SHP77 treated with DMSO at 0.1 percent for 48 hours (cell line): Measurements from ENCODE around the gene TERB1.

Experiments
- DNase-seq: peaks from one replicate; lab custom pipeline; 2025; lab: John Stamatoyannopoulos, UW

TERB1 gene

GRCh38 chr16:66741950-66742808 lies 59.2 kb downstream of the TERB1 start:
- DNase-seq, result no peak

DNA sequence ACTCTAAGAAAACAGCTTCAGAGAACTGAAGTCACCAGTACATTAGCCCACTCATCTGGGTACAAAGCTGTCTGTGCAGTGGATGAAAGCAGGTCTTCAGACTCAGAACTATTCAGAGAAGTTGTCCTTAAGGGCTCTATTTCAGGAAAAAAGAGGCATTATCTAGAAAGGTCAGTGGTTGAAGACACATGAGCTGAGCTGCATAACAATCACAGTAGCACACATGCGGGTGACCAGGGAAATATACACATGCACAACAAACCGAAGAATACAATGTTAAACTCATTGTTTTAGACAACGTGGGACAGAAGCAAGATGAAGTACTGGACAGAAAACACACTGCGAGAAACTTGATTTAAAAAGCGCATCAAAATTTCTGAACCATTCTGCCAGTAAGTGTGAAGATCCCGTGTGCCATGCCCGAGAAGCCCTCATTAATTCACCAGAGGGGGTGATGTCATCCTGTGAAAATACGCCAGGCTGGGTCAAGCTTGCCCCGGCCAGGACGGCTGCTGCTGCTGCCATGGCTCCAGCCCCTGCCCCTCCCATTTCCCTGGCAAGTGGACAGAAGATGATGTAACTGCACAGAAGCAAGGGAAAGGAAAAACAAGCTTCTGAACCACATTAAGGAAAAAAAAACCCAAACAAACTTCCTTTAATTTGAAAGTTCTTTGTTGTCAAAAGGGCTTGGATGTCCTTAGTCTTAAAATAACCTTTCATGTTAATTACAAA lies 60.0 kb downstream of the TERB1 start:
- DNase-seq, result peak; percentile 14

DNA sequence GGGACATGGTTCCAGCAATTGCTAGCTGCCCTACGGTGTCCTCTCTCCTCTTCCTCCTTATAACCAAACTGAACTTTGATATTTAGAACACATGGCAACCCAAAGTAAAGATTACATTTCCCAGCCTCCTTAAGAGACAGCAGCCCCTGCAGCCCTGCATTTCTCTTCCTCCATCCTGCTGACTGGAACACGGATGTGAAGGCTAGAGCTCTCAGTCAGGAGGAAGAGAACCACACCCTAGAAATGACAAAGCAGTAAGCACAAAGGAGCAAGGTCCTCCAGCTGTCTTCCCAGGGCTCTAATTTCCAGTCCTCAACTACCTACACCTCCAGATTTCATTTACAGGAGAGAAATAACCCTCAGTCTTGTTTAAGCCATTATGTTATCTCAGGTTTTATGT lies 60.9 kb downstream of the TERB1 start:
- DNase-seq, result no peak

- peak; percentile 31 for DNase-seq
Observed at GRCh38 chr16:66740010-66740409, 61.4 kb downstream of the TERB1 start.

GRCh38 chr16:66735891-66736290 lies 65.5 kb downstream of the TERB1 start:
- DNase-seq, result no peak

DNA sequence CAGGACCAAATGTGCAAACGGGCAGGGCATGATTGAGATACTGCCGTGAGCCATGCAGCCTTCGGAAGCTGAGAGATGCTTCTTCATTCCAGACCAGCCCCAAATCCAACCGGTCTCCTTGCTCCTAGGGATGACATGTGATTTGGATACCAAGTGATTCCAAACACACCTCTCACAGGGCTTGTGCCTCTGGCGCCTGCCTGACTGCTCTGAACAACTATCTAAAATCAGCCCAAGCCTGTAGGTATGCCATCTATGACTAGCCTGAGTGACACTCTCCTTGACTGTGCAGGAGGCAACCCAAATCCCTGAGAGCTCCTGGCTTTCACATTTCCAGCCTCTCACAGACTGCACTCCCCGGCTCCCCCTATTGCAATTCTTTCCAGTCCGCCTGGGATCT lies 70.3 kb downstream of the TERB1 start:
- DNase-seq, result no peak

DNA sequence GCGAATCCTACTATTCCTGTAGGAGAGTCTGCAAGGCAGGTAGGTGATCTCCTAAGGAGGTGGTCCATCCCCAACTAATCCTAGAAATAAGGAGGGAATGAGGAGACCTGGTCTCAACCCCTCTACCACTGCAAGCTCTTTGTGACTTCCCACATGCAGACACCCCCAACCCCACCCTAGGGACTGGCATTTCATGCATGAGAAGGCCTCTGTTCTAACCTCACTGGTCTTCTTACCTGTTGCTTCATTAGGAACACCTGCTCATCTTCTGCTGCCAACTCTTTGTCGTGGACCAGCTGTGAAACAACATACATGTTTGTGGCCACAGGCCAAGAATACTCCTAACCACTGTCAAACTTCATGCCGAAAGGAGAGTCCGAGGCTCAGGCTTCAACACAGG lies 72.6 kb downstream of the TERB1 start:
- DNase-seq, result no peak

- peak; percentile 24 for DNase-seq
Observed at GRCh38 chr16:66728117-66728787, 73.1 kb downstream of the TERB1 start.

DNA sequence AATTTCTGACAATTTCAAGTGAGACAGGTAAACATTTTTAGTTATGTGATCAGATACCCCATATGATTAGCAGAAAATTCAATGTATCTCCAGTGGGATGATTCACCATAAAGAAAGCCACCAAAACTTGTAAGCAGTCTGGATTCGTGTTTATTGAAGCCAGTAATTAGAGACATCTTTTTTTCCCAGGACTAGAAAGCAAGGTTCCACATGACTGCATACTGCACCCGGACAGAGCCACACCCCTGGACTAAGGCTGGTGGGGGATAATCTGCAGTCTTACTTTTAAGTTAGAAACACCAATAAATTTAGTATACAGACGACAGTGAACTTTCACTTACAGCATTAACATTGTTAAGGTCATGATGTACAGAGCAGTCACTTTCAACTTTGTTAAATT lies 80.6 kb downstream of the TERB1 start:
- no peak for DNase-seq

DNA sequence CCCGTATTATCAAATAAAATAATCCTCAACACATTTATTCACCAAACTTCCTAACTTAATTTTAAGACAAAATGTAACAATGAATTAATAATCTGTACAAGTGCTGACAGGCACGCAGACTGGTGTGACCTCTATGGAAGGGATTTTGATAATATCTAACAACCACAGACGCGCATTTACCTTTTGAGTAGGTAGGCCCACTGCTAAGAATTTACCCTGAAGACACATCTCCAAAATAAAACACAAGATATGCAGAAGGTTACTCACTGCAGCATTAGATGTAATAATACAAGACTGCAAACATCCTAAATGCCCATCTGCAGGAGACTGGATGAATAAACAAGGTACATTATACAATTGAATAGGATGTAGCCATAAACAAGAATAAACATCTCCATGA lies 82.1 kb downstream of the TERB1 start:
- DNase-seq, result no peak

DNA sequence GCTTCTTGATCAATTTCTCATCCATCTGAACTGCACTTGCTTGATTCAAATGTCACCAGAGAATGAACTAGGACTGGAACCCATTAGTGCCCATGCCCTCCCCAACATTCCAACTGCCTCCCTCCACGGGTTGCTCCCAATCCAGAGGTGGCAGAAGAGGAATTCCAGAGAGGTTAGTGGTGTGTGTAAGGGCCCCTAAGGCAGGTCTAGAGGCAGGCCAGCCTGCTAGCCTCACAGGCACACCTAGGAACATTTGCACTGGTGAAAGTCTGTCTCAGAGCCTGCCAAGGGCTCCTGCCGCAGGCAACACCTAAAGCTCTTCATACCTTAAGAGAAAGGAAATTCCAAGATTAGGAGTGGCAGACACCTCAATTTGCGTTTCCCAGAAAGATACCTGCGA lies 83.6 kb downstream of the TERB1 start:
- DNase-seq, result no peak

DNA sequence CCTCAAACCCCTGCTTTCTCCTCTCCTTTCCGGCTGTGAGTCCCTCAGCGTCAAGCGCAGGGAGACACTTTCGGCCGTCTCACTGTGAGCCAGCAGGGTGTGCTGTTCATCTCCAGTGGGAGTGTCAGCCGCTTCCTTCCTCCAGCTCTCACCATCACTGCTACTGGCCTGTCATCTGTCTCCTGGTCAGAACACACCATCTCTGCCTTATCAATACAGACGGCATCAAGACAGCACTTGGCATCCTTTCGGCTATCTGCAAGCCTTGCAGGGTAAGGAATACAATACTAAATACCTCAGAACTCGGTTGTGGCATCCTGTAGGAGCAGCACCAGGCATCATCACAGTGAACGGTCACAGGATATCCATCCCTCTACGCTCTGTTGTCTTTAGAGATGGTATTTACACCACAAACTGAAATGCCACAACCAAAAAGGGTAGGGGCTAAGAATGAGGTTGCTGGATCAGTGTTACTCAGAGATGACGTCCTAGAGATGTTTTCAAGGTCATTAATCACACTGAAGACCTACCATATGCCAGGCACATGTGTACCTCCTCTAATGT lies 84.2 kb downstream of the TERB1 start:
- peak; percentile 37 for DNase-seq

GRCh38 chr16:66714654-66715307 lies 86.6 kb downstream of the TERB1 start:
- no peak for DNase-seq

GRCh38 chr16:66714062-66714461 lies 87.3 kb downstream of the TERB1 start:
- no peak for DNase-seq

GRCh38 chr16:66713076-66713475 lies 88.3 kb downstream of the TERB1 start:
- DNase-seq, result no peak

- DNase-seq, result no peak
Observed at GRCh38 chr16:66712512-66712911, 88.9 kb downstream of the TERB1 start.

- DNase-seq, result no peak
Observed at GRCh38 chr16:66711581-66711980, 89.8 kb downstream of the TERB1 start.

DNA sequence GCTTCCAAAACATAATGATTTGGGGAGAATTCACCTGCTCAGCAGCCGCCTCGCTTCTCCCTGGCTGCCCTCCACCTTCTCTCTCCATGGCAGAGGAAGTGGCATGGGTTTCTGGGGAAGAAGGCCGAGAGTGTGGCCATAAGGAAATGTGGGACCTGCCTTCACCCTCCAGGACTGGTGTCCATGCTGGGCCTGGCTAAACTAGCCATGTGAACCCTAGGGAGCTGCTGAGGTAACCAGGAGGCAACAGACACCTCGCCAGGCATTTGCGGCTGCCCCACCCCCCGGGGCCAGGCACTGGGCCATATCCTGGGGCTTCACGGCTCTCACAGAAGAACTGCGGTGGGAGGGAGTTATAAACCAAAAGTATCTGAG lies 94.9 kb downstream of the TERB1 start:
- DNase-seq, result no peak

GRCh38 chr16:66705790-66706505 lies 95.4 kb downstream of the TERB1 start:
- no peak for DNase-seq
